GDM1 (cell line): Measurements from ENCODE around the gene IL18.
"Not testable (repeated sequence)": the region's sequence is repeated elsewhere in the genome, so short reads cannot be mapped to it uniquely, and the experiment has no call there.

ENCODE experiments used
- DNase-seq: peaks from one replicate; lab custom pipeline; 2025; lab: John Stamatoyannopoulos, UW

Gene IL18

GRCh38 chr11:112163875-112164685 lies at the start of gene IL18:
Gene IL18, minus strand, starts transcription at chr11:112164094. Its CDS starts 9,041 bp downstream, at chr11:112155053.
- peak; percentile 66 for DNase-seq

GRCh38 chr11:112212710-112213109 lies 48.8 kb upstream of the IL18 start:
- no peak for DNase-seq

- no peak for DNase-seq
These were observed 48.4 kb upstream of the IL18 start for GRCh38 chr11:112212290-112212689.

- no peak for DNase-seq
These were observed 47.6 kb upstream of the IL18 start for GRCh38 chr11:112211536-112211935.

- DNase-seq, result no peak
These were observed 47.0 kb upstream of the IL18 start for GRCh38 chr11:112210890-112211289.

- no peak for DNase-seq
These were observed 42.2 kb upstream of the IL18 start for GRCh38 chr11:112206071-112206470.

- no peak for DNase-seq
These were observed 36.4 kb upstream of the IL18 start for GRCh38 chr11:112200252-112200651.

GRCh38 chr11:112199101-112199500 lies 35.2 kb upstream of the IL18 start:
- DNase-seq, result not testable (repeated sequence)

GRCh38 chr11:112196519-112197087 lies 32.7 kb upstream of the IL18 start:
- DNase-seq, result no peak

- no peak for DNase-seq
These were observed 32.1 kb upstream of the IL18 start for GRCh38 chr11:112195951-112196351.

GRCh38 chr11:112195113-112195512 lies 31.2 kb upstream of the IL18 start:
- DNase-seq, result not testable (repeated sequence)

GRCh38 chr11:112186304-112186703 lies 22.4 kb upstream of the IL18 start:
- no peak for DNase-seq

- no peak for DNase-seq
These were observed 22.0 kb upstream of the IL18 start for GRCh38 chr11:112185883-112186282.

GRCh38 chr11:112182867-112183266 lies 19.0 kb upstream of the IL18 start:
- no peak for DNase-seq

GRCh38 chr11:112179601-112180000 lies 15.7 kb upstream of the IL18 start:
- DNase-seq, result peak; percentile 84

- DNase-seq, result no peak
These were observed 15.0 kb upstream of the IL18 start for GRCh38 chr11:112178936-112179335.

GRCh38 chr11:112178428-112178827 lies 14.5 kb upstream of the IL18 start:
- DNase-seq, result no peak

GRCh38 chr11:112177589-112177988 lies 13.7 kb upstream of the IL18 start:
- no peak for DNase-seq

- DNase-seq, result no peak
These were observed 12.2 kb upstream of the IL18 start for GRCh38 chr11:112176077-112176476.

GRCh38 chr11:112175599-112175952 lies 11.7 kb upstream of the IL18 start:
- no peak for DNase-seq

GRCh38 chr11:112174789-112175598 lies 11.1 kb upstream of the IL18 start, which contains the start of gene BCO2:
Gene BCO2, plus strand, starts transcription at chr11:112175512. Its CDS starts 90 bp downstream, at chr11:112175602.
- peak; percentile 32 for DNase-seq

GRCh38 chr11:112173152-112173551 lies 9.3 kb upstream of the IL18 start:
- no peak for DNase-seq
